GM23338 (cell line): ENCODE results near the gene PLA2R1.

Experiments
- CREB1 ChIP-seq: fragments of 250-450 bp; sonication (Bioruptor Pico); IDR thresholded peaks from 2 replicates; pipeline ENCODE4 v1.5.0; 2020; ENCODE audit warnings: low read depth, mild to moderate bottlenecking, moderate library complexity
- EZH2 ChIP-seq: fragments of 200-600 bp; sonication (generic); IDR thresholded peaks from one replicate; pipeline ENCODE4 v1.8.0; 2017; ENCODE audit warnings: antibody characterized with exemption, mild to moderate bottlenecking, low read depth; ENCODE audit not compliant: unreplicated experiment
- EZH2phosphoT487 ChIP-seq: fragments of 200-600 bp; sonication (generic); IDR thresholded peaks from one replicate; pipeline ENCODE4 v1.8.1; 2018; ENCODE audit warnings: antibody characterized with exemption; ENCODE audit not compliant: unreplicated experiment
- JUNB ChIP-seq: IDR thresholded peaks from one replicate; pipeline ENCODE4 v1.6.1; 2016; ENCODE audit warnings: antibody characterized with exemption; ENCODE audit not compliant: unreplicated experiment
- NANOG ChIP-seq: IDR thresholded peaks from 2 replicates; pipeline ENCODE4 v1.6.1; 2016; ENCODE audit warnings: antibody characterized with exemption, borderline replicate concordance
- POLR2AphosphoS5 ChIP-seq: IDR thresholded peaks from 2 replicates; pipeline ENCODE4 v1.6.1; 2016; ENCODE audit warnings: antibody characterized with exemption, low read depth
- STAT1 ChIP-seq: IDR thresholded peaks from one replicate; pipeline ENCODE4 v1.6.1; 2016; ENCODE audit warnings: antibody characterized with exemption; ENCODE audit not compliant: unreplicated experiment
- ZNF114 ChIP-seq: fragments of 250-450 bp; sonication (Bioruptor Pico); IDR thresholded peaks from 2 replicates; pipeline ENCODE4 v1.5.0; 2020; ENCODE audit warnings: mild to moderate bottlenecking, moderate library complexity
- ZNF331 ChIP-seq: fragments of 250-450 bp; sonication (Bioruptor Pico); IDR thresholded peaks from 2 replicates; pipeline ENCODE4 v1.5.0; 2020; ENCODE audit warnings: low read depth, mild to moderate bottlenecking, moderate library complexity
- TF ChIP-seq, protein P1 (sequence below), 2 experiments: fragments of 200-600 bp in 1 of 2; sonication (generic) in 1 of 2; conservative IDR thresholded peaks; 2 replicates each; pipeline versions ENCODE4 v1.5.1 to v1.6.1; 2016 to 2017; ENCODE audit warnings: antibody characterized with exemption in 2 of 2, low read depth in 2 of 2, mild to moderate bottlenecking in 2 of 2, moderate library complexity in 1 of 2
- TF ChIP-seq, protein P2 (sequence below): IDR thresholded peaks from one replicate; pipeline ENCODE4 v1.6.1; 2018; ENCODE audit warnings: antibody characterized with exemption; ENCODE audit not compliant: unreplicated experiment
- TF ChIP-seq, protein P3 (sequence below): IDR thresholded peaks from 2 replicates; pipeline ENCODE4 v1.6.1; 2016; ENCODE audit warnings: antibody characterized with exemption
- TF ChIP-seq, protein P4 (sequence below): fragments of 250-450 bp; sonication (Bioruptor Pico); IDR thresholded peaks from 2 replicates; pipeline ENCODE4 v1.5.0; 2020; ENCODE audit warnings: mild to moderate bottlenecking, moderate library complexity

DNA sequence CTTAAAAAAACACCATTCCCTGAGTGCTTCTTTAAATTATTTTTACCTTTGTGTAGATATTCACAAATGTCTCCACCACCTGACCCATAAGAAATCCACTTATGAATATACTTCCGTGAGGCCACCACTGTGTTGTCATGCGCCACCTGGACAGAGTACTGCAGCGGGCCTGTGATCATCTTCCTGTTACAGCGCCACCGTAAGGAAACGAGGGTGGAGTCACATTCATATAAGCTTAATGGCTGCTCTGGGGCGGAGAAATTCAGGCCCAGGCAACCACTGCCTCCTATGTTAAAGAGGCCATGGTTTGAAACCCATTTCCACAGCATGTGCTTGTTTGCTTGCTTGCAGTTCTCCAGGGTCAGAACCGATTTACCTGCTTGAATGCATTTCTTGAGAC lies 17.7 kb downstream of the PLA2R1 start:
- TF ChIP-seq, protein P1, sequence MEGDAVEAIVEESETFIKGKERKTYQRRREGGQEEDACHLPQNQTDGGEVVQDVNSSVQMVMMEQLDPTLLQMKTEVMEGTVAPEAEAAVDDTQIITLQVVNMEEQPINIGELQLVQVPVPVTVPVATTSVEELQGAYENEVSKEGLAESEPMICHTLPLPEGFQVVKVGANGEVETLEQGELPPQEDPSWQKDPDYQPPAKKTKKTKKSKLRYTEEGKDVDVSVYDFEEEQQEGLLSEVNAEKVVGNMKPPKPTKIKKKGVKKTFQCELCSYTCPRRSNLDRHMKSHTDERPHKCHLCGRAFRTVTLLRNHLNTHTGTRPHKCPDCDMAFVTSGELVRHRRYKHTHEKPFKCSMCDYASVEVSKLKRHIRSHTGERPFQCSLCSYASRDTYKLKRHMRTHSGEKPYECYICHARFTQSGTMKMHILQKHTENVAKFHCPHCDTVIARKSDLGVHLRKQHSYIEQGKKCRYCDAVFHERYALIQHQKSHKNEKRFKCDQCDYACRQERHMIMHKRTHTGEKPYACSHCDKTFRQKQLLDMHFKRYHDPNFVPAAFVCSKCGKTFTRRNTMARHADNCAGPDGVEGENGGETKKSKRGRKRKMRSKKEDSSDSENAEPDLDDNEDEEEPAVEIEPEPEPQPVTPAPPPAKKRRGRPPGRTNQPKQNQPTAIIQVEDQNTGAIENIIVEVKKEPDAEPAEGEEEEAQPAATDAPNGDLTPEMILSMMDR (conservative IDR thresholded peaks at IDR 0.05; ENCODE audit: low read depth in 2 of 2) = peak; percentile 51 to 64
- TF ChIP-seq POLR2AphosphoS5 (no peak), CREB1 (CRISPR knock-in tag) (no peak), EZH2 (no peak), ZNF331 (CRISPR knock-in tag) (no peak), EZH2phosphoT487 (no peak), JUNB (no peak), STAT1 (no peak), NANOG (no peak), ZNF114 (CRISPR knock-in tag) (no peak)
- TF ChIP-seq, protein P2, sequence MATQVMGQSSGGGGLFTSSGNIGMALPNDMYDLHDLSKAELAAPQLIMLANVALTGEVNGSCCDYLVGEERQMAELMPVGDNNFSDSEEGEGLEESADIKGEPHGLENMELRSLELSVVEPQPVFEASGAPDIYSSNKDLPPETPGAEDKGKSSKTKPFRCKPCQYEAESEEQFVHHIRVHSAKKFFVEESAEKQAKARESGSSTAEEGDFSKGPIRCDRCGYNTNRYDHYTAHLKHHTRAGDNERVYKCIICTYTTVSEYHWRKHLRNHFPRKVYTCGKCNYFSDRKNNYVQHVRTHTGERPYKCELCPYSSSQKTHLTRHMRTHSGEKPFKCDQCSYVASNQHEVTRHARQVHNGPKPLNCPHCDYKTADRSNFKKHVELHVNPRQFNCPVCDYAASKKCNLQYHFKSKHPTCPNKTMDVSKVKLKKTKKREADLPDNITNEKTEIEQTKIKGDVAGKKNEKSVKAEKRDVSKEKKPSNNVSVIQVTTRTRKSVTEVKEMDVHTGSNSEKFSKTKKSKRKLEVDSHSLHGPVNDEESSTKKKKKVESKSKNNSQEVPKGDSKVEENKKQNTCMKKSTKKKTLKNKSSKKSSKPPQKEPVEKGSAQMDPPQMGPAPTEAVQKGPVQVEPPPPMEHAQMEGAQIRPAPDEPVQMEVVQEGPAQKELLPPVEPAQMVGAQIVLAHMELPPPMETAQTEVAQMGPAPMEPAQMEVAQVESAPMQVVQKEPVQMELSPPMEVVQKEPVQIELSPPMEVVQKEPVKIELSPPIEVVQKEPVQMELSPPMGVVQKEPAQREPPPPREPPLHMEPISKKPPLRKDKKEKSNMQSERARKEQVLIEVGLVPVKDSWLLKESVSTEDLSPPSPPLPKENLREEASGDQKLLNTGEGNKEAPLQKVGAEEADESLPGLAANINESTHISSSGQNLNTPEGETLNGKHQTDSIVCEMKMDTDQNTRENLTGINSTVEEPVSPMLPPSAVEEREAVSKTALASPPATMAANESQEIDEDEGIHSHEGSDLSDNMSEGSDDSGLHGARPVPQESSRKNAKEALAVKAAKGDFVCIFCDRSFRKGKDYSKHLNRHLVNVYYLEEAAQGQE = no peak
- TF ChIP-seq, protein P3, sequence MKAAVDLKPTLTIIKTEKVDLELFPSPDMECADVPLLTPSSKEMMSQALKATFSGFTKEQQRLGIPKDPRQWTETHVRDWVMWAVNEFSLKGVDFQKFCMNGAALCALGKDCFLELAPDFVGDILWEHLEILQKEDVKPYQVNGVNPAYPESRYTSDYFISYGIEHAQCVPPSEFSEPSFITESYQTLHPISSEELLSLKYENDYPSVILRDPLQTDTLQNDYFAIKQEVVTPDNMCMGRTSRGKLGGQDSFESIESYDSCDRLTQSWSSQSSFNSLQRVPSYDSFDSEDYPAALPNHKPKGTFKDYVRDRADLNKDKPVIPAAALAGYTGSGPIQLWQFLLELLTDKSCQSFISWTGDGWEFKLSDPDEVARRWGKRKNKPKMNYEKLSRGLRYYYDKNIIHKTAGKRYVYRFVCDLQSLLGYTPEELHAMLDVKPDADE = no peak
- TF ChIP-seq, protein P4, sequence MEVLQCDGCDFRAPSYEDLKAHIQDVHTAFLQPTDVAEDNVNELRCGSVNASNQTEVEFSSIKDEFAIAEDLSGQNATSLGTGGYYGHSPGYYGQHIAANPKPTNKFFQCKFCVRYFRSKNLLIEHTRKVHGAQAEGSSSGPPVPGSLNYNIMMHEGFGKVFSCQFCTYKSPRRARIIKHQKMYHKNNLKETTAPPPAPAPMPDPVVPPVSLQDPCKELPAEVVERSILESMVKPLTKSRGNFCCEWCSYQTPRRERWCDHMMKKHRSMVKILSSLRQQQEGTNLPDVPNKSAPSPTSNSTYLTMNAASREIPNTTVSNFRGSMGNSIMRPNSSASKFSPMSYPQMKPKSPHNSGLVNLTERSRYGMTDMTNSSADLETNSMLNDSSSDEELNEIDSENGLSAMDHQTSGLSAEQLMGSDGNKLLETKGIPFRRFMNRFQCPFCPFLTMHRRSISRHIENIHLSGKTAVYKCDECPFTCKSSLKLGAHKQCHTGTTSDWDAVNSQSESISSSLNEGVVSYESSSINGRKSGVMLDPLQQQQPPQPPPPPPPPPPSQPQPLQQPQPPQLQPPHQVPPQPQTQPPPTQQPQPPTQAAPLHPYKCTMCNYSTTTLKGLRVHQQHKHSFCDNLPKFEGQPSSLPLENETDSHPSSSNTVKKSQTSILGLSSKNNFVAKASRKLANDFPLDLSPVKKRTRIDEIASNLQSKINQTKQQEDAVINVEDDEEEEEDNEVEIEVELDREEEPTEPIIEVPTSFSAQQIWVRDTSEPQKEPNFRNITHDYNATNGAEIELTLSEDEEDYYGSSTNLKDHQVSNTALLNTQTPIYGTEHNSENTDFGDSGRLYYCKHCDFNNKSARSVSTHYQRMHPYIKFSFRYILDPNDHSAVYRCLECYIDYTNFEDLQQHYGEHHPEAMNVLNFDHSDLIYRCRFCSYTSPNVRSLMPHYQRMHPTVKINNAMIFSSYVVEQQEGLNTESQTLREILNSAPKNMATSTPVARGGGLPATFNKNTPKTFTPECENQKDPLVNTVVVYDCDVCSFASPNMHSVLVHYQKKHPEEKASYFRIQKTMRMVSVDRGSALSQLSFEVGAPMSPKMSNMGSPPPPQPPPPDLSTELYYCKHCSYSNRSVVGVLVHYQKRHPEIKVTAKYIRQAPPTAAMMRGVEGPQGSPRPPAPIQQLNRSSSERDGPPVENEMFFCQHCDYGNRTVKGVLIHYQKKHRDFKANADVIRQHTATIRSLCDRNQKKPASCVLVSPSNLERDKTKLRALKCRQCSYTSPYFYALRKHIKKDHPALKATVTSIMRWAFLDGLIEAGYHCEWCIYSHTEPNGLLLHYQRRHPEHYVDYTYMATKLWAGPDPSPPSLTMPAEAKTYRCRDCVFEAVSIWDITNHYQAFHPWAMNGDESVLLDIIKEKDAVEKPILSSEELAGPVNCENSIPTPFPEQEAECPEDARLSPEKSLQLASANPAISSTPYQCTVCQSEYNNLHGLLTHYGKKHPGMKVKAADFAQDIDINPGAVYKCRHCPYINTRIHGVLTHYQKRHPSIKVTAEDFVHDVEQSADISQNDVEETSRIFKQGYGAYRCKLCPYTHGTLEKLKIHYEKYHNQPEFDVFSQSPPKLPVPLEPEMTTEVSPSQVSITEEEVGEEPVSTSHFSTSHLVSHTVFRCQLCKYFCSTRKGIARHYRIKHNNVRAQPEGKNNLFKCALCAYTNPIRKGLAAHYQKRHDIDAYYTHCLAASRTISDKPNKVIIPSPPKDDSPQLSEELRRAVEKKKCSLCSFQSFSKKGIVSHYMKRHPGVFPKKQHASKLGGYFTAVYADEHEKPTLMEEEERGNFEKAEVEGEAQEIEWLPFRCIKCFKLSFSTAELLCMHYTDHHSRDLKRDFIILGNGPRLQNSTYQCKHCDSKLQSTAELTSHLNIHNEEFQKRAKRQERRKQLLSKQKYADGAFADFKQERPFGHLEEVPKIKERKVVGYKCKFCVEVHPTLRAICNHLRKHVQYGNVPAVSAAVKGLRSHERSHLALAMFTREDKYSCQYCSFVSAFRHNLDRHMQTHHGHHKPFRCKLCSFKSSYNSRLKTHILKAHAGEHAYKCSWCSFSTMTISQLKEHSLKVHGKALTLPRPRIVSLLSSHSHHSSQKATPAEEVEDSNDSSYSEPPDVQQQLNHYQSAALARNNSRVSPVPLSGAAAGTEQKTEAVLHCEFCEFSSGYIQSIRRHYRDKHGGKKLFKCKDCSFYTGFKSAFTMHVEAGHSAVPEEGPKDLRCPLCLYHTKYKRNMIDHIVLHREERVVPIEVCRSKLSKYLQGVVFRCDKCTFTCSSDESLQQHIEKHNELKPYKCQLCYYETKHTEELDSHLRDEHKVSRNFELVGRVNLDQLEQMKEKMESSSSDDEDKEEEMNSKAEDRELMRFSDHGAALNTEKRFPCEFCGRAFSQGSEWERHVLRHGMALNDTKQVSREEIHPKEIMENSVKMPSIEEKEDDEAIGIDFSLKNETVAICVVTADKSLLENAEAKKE (CRISPR knock-in tag) = no peak
